HG03060 (cell line): ENCODE data around the gene AMER3.

Experiments used
- ATAC-seq: cut with Tn5 transposase; IDR thresholded peaks from one replicate; pipeline ENCODE4 v1.9.1; 2021; ENCODE audit warnings: low read depth, moderate number of reproducible peaks; ENCODE audit not compliant: unreplicated experiment

Gene AMER3

DNA sequence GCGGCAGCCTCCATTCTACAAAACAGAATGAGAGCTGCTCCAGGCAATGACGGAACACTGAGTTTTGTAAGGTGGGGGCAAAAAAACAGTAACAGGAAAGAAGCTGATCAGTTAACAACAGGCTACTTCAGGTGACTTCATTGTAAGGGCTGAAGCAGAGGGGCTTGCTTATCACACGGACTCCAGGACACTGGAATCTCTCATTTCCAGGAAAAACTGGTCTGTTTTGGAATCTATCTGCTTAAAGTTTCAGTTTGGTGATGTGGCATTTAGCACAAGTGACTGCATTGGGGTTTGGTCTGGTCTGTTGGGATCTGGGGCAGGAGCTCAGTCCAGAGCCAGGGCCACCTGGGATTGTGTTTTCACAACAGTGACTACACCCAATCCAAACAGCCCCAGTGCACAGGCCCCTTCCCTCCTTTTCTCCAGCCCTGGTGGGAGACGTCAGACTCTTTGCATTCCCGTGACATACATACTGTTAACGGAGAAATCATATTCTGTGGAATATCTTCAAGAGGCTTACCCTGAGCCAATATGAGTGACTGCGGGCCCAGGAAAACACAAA is 14.1 kb downstream of the AMER3 start:
- ATAC-seq = no peak

DNA sequence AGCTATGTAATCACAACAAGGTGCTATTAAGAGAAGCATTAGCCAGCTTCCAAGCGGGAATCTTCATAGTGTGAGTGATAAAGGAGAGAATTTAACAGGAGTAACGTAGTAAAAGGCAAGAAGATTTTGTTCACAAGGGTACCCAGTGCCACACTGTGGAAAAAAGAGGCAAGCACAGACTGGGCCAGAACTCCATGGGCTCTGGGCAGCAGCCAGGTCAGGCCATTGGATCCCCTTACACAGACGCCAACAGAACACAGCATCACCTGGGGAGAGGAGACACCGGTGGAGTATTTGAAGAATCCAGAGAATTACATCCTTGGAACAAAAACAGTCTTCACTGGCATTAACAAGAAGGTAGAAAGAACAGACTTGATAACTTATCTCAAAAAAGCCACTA is 21.2 kb downstream of the AMER3 start:
- no peak for ATAC-seq

DNA sequence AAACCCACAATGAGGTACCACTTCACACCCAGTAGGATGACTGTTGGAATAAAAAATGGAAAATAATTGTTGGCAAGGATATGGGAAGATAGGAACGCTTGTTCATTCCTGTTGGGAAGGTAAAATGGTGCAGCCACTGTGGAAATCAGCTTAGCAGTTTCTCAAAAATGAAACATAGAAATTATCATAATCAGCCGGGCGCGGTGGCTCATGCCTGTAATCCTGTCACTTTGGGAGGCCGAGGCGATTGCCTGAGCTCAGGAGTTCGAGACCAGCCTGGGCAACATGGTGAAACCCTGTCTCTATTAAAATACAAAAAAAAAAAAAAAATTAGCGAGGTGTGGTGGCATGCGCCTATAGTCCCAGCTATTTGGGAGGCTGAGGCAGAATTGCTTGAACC is 23.4 kb downstream of the AMER3 start:
- no peak for ATAC-seq

DNA sequence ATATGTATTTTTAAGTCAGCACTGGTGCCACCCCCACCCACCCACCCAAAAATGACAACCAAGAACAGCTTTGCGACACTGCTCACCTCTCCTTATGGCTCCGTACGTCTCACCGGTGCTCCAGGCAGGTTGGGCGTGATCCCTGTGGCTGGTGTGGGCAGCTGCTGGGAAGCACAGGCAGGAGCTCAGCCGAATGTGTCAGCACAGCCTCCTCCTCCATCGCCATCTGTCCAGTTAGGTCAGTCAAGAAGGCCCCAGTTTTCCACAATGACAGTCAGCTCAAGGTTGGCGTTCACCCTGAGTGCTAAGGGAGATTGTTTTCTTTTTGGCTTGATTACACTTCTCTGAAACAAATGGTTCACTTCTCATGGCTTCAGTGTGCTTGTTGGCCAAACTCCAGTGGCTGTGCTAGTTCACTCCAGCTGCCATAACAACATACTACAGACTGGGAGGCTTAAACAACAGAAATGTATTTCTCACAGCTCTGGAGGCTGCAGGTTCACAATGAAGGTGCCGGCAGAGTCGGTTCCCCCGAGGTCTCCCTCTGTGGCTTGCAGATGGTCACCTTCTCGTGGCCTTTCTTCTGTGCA is 30.2 kb downstream of the AMER3 start:
- no peak for ATAC-seq

DNA sequence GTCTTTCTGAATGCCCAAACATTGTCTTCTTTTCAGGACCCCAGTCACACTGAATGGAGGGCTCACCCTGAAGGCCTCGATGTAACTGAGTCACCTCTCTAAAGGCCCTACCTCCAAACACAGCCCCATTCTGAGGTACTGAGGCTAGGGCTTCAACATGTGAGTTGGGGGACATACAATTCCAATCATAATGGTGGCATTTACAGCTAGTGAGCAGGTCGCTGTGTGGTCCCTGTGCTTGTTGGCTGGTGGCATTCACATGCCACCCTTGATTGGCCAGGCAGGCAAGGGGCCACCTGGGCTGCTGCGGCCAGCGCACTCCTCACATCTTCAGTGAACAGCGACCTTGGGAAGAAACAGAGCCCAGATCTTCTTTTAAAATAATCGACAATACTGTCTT is 30.7 kb downstream of the AMER3 start:
- no peak for ATAC-seq

DNA sequence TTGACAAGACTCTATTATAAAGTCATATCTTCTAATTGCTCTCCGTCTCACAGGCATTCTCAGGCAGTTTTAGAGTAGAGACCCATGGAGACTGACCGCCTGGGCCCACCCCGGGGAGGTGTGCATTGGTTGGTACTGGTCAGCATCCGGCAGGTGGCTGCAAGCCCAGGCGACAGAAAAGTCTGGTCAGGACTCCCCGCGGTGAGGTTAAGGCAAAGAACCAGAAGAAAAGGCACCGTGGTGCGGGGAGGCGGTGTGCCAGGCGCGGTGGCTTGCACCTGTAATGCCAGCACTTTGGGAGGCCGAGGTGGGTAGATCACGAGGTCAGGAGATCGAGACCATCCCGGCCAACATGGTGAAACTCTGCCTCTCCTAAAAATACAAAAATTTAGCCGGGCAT is 32.5 kb downstream of the AMER3 start:
- ATAC-seq = no peak

DNA sequence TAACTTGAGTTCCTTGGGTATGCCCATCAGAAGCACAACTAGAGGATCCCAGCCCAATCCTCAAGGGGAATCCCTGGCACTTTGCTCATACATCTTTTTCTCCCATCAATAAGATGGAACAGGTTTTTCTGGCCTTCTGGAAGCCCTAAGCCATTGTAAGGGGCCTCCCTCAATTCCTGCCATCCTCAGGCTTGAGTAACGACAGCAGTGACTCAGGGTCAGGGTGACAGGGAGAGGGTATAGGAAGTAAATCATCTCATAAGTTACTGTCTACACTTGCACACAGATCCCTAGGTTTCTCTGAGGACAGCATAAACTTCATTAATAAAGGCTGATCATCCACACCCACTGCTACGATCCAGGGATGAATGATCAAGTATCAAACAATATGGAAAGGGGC is 35.0 kb downstream of the AMER3 start:
- ATAC-seq = no peak

DNA sequence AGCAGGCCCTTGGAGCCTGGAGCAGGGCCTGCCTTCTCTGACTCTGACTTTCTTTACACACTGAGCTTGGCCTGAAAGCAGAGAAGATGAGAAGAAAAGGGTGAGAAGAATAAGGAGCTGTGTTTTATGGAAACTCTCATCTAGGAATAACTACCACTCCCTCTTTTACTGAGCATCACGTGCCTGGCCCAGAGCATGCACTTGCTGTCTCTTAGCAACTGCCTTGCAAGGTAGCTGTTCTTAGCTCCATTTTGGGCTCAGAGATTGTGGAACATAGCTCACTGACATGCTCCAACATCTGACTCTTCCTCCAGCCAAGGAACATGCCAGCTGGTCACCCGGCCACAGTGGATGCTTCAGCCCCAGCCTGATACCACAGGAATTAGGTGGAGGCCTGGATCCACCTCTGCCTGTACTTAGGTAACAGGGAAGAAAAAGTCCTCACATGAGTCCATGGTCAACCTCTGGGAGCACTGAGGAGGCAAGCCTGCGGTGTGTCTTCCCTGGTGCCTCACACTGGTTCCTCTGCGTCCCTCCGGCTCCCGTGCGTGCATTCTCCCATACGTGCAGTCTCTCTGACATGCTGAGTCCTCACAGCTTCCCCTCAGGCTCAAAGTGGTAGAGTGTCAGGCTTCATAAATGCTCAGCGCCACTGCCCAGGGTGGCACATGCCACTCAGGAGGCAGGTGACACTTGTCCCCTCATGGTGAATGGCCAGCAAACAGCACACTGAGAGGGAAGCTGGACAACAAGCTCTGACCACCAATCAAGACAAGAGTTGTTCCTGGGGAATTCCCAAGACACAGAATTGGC is 35.7 kb downstream of the AMER3 start:
- ATAC-seq = no peak

DNA sequence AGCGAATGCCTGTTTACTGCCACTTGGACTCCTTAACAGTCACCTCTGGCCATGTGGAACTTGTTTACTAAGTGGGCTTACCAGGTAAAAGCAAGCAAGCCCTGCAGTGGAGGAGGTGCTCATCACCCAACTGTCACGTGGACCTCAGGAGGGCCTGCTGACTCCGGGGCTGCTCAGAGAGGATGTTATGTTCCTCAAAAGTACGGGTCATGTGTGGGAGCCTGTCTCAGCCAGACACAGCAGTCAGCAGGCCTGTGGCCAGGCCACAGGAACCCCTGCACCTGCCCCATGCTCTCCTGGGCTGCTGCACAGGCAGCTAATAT is 36.2 kb downstream of the AMER3 start:
- ATAC-seq = no peak

DNA sequence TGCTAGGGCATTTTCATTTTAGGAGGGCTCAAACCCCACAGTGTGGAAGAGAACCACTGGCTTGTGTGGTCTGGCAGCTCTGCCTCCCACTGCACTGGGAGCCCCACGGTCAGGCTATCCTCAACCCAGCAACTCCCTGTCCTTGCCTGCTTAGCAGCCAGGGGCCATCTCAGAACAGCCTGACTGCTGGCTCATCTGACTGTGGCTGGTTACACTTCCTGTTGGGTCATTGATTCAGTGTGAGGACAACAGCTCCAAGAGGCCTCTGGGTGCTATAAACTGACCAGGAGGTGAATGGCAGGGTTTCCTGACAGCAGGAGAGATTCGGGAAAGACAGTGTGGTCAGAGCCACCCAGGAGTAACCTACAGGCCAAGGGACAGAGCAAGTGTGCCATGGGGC is 40.1 kb downstream of the AMER3 start:
- no peak for ATAC-seq

DNA sequence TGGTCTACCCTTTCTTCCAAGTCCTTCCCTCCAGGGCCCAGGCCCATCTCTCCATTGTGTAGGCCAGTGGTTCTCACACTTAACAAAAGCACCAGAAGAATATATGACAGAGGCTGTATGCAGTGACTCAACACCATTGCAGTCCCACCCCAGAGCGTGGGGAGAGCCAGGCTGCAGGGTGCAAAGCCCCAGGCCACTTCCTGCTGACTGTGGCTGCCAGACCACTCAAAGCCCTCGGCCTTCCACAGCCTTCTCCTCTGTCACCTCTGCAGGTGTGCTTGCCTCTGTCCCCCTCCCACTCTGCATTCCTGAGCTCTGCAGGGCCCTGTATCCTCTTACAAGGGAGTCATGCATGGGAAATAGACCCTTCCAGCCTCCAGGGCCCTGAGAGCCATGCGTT is 41.0 kb downstream of the AMER3 start:
- no peak for ATAC-seq

DNA sequence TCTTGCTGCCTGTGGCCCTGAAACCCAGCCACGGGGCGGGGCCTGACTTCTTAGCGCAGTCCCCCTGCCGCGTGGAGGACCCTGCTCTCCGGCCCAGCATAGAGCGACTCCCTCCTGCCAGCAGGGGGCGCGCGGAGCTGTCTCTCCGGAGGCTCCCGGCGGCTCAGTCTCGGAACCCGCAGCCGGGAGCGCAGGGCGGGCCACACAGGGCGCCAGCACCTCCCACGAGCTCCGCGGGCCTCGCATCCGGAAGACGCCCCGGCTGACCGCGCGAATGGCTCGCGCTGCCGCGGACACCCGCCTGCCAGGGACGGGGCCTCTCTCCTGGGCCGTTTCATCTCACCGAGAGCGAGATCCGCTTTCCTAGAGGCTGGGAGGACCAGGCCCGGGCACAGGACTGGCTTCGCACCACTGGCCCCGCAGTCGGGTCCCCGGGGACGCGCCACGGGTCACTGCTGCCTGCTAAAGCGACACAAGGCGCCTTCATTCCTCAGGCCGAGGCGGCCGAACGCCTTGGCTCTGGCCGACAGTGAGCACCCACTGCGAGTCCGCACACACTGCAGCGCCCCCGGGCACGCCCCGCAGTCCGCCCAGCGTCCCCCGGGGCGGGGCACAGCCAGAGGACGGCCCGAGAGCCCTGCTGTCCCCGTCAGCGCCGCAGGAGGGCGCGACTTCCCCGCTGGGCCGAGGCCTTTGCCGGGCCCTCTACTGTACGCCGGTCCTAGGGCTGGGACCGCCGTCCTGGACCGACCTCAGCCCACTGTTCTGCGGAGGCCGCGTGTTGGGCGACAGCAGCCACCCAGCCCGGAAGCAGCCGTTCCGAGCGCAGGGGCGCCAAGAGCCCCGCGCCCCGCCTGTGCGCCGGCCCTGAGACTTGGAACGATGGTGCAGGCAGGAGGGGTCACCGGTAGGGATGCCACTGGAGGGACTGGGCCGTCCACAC is 42.4 kb downstream of the AMER3 start:
- ATAC-seq = peak; percentile 61

DNA sequence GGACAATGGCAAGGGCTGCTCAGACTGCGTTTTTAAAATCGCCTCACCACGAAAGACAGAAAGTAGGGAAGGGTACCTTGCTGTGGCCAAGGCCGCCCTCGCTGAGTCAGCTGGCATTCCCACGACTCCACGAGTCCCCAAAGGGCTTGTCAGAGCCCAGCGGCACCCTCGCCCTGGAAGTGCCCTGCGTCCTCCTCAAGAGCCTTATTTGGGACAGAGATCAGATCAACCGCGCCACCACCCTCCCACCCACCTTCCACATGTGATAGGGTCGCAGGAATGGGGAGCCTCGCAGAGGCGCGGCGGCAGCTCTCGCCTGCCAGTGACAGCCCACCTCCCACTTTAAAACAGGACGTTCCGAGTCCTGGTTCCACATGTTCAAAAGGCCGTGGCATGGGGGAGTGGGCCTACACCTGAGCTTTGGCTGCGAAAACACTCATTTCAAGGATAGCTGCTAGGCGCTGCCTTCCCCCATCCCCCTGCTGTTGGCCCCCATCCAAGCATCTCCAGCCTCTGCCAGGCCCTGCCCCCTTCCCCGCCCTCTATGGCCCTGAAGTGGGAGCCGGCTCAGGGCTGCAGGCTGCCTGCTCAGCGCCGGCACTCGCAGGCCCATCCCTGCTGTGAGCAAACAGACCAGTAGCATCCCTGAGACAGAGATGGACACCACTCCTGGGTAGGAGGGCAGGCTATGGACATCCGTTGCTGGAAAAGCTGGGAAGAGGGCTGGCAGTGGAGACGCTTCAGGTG is 43.3 kb downstream of the AMER3 start:
- ATAC-seq = no peak

DNA sequence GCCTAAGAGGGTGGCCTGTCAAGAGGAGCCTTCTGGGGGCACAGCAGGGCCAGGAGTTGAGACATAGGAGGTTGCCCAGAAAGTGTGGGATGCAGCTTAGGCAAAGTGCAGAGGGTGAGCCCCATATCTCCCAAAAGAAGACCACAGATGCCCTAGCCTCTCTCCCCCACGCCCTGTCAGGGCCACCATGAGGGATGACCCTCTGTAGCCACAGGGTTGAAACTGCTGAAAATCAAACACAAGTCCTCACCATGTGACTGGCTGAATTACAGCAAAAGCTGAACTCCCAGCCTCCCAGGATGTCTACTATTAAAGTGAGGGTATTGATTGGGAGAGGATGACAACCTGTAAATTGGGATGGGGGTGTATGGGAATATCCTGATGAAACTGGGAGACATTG is 44.0 kb downstream of the AMER3 start:
- no peak for ATAC-seq

DNA sequence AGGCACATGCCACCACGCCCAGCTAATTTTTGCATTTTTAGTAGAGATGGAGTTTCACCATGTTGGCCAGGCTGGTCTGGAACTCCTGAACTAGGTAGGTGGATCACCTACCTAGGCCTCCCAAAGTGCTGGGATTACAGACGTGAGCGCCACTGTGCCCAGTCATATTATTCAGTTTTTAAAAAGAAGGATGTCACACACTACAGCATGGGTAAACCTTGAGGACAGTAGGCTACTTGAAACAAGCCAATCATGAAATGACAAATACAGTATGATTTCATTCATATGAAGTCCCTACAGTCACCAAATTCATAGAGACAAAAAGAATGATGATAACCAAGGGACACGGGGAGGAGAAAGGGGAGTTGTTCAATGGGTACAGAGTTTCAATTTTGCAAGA is 50.3 kb downstream of the AMER3 start:
- no peak for ATAC-seq

DNA sequence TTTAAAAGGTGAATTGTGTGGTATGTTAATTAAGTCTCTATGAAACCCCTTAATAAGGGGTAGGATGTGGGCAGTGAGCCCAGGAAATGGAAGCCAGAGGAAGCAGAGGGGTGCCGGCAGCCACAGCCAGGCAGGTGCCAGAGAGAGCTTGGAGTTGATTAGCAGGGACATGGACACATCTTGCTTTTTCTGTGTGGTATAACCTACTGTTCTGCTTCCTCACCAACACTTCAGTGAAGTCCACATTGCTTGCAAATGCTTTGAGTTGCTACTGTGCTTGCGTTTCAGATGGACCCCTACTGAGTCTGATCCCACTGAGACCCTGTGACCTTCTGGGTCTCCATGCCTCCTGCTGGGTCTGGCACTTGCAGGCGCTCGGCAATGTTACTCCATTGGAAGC is 51.0 kb downstream of the AMER3 start:
- no peak for ATAC-seq

DNA sequence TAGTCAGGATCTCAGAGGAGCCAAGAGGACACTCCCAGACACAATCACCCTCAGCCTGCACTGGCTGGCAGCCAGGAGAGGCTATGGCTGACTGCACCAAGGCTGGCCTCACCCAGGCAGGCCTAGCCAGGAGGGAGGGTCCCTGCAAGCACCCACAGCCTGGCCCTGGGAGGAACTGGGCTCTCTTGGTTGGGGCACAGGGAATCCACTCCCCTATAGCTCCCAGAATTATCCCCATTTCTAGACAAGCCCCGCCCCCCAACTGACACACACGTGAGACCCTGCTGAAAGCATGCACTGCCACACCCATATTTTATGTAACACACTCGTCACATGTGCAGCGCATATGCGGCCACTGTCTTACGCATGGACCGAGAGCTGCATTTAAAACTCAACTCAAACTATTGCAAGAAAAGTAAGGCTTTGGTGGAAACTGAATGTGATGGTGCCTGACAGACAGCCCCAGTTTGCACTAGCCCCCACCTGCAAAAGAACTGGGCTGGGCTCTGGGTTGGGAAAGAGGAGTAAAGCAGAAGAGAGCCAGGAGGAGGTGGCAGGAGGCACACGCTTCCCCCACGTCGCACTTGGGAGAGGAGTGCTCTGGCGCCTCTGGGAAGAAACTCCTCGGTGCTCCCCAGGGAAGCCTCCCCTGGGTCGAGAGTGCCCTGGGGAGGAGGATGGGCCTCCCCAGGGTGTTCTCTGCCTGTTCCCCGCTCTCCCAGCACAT is 52.5 kb downstream of the AMER3 start:
- no peak for ATAC-seq

DNA sequence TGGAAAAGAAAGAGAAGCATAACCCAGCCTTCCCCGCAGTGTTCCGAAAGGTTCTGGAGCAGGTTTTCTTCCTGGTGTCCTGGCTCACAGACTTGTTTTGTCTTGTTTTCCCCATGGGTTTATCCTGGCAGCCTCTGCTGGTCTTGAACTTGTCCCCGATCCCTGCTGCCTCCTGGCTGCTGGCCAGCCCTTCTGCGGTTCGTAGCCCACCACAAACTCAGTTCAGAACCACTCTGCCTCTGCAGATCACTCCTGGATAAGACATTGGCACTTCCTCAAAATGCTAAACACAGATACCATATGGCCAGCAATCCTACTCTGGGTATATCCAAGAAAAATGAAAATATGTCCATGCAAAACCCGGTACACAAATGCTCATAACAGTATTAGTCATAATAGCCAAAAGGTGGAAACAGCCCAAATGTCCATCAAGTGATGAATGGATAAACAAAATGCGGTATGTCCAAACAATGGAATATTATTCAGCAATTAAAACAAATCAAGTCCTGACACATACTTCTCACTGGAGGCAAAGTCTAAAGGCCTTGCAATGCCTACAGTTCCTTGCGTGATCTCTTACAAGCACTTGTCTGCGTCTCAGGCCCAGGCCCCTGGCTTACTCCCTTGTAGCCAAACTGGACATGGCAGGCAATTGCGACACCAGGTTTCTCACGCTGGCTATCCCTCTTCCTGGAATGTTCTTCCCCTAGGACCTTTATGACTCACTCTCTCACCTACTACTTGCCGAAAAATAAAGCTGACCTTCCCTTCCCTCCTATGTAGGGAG is 53.3 kb downstream of the AMER3 start:
- ATAC-seq = no peak

DNA sequence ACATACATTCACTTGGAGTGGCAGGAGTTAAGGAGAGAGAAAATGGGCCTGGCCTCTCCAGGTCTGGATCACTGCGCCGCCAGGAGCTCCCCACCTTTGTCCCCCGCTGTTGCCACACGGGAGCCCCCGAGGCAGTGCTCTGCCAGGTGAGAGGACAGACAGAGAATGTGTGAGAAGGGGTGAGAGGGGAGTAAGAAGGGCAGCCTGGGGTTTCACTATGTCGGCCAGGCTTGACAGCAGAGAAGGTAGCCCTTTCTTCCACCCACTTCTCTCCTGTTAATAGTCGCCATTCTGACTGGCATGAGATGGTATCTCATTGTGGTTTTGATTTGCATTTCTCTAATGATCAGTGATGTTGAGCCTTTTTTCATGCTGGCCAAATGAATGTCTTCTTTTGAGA is 55.1 kb downstream of the AMER3 start:
- no peak for ATAC-seq
